ENCODE measurements around the gene SLC10A4. TPM values are rescaled to one million over a fixed set of nuclear protein-coding genes. Genes with fewer than 3 reads are reported as not detected.
A peak's percentile ranks its signal among the peaks of the same experiment; 100 is the strongest.

SLC10A4 gene
- total and polyA plus RNA-seq, 2 experiments from 2014 or later: 0.23 to 0.36 TPM

- no peak for DNase-seq (ENCODE audit: low spot score)
- 67% methylated on average over 6 of the region's 6 CpGs for WGBS (ENCODE audit: low lambda C conversion rate, missing lambda C conversion rate)
- no peak for TF ChIP-seq EZH2phosphoT487 (IDR thresholded peaks at IDR 0.05; ENCODE audit: low read depth, severe bottlenecking, unreplicated experiment)
- no peak overlapping the region for H2AFZ ChIP-seq
- H3K36me3 ChIP-seq (replicated peaks; ENCODE audit: insufficient read depth, low read depth): no peaks in the 10 kb centered on the region
- H3K4me2 ChIP-seq: no peak overlapping the region
- H3K9me3 ChIP-seq (ENCODE audit: low read depth): no peaks in the 10 kb centered on the region
- H3K4me3 ChIP-seq: no peak overlapping the region
- H3K27ac ChIP-seq: no peak overlapping the region
- no peaks in the 10 kb centered on the region for H4K20me1 ChIP-seq (ENCODE audit: insufficient read depth, poor library complexity, severe bottlenecking)
- peaks cover 2% of the 10 kb centered on the region for H3K27me3 ChIP-seq
- no peaks in the 10 kb centered on the region for H3K4me1 ChIP-seq (ENCODE audit: insufficient read depth)
- H3K9me2 ChIP-seq (replicated peaks; ENCODE audit: insufficient read depth): no peaks in the 10 kb centered on the region
- H3K79me2 ChIP-seq: no peaks in the 10 kb centered on the region
Measured at GRCh38 chr4:48475770-48476169, 7.4 kb upstream of the SLC10A4 start.

DNA sequence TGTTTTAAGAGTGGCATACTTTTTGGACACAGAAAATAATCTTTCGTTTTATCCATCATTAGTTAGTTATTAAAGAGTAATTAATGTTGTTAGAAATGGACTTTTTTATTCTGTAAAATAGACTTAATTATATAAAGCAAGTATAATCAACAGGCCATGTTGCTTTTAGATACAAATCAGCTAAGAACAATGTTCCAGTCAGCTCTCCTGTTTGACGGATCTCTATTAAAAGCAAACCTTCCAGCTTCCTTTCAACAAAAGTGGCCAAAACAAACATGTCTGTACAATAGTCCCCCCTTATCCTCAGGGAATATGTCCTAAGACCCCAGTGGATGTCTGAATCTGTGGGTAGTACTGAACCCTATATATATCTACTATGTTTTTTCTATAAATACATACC is 4.9 kb upstream of the SLC10A4 start:
- 80% methylated on average over 2 of the region's 2 CpGs for WGBS (ENCODE audit: low lambda C conversion rate, missing lambda C conversion rate)
- no peak overlapping the region for H3K27ac ChIP-seq
- no peaks in the 10 kb centered on the region for H3K4me1 ChIP-seq (ENCODE audit: insufficient read depth)
- no peak overlapping the region for H3K4me2 ChIP-seq
- no peaks in the 10 kb centered on the region for H3K79me2 ChIP-seq
- H3K36me3 ChIP-seq (replicated peaks; ENCODE audit: insufficient read depth, low read depth): no peaks in the 10 kb centered on the region
- DNase-seq (ENCODE audit: low spot score): no peak
- no peaks in the 10 kb centered on the region for H3K9me2 ChIP-seq (replicated peaks; ENCODE audit: insufficient read depth)
- no peak overlapping the region for H2AFZ ChIP-seq
- H4K20me1 ChIP-seq (ENCODE audit: insufficient read depth, poor library complexity, severe bottlenecking): no peaks in the 10 kb centered on the region
- no peak overlapping the region for H3K4me3 ChIP-seq
- H3K9me3 ChIP-seq (ENCODE audit: low read depth): no peaks in the 10 kb centered on the region
- H3K27me3 ChIP-seq: peaks cover 26% of the 10 kb centered on the region
- TF ChIP-seq EZH2 (IDR thresholded peaks at IDR 0.05; ENCODE audit: borderline replicate concordance): no peak
- TF ChIP-seq EZH2phosphoT487 (IDR thresholded peaks at IDR 0.05; ENCODE audit: low read depth, severe bottlenecking, unreplicated experiment): no peak
- TF ChIP-seq, protein P1, sequence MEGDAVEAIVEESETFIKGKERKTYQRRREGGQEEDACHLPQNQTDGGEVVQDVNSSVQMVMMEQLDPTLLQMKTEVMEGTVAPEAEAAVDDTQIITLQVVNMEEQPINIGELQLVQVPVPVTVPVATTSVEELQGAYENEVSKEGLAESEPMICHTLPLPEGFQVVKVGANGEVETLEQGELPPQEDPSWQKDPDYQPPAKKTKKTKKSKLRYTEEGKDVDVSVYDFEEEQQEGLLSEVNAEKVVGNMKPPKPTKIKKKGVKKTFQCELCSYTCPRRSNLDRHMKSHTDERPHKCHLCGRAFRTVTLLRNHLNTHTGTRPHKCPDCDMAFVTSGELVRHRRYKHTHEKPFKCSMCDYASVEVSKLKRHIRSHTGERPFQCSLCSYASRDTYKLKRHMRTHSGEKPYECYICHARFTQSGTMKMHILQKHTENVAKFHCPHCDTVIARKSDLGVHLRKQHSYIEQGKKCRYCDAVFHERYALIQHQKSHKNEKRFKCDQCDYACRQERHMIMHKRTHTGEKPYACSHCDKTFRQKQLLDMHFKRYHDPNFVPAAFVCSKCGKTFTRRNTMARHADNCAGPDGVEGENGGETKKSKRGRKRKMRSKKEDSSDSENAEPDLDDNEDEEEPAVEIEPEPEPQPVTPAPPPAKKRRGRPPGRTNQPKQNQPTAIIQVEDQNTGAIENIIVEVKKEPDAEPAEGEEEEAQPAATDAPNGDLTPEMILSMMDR (IDR thresholded peaks at IDR 0.05; ENCODE audit: poor library complexity): no peak

GRCh38 chr4:48481581-48481980 is 1.6 kb upstream of the SLC10A4 start:
- Histone ChIP-seq H3K4me3 (no peak overlapping the region), H3K79me2 (no peaks in the 10 kb centered on the region), H3K27ac (no peak overlapping the region), H3K9me3 (ENCODE audit: low read depth) (no peaks in the 10 kb centered on the region), H4K20me1 (ENCODE audit: insufficient read depth, poor library complexity, severe bottlenecking) (no peaks in the 10 kb centered on the region), H3K4me2 (no peak overlapping the region), H3K27me3 (peaks cover 57% of the 10 kb centered on the region), H3K36me3 (replicated peaks; ENCODE audit: insufficient read depth, low read depth) (no peaks in the 10 kb centered on the region), H2AFZ (no peak overlapping the region), H3K4me1 (ENCODE audit: insufficient read depth) (no peaks in the 10 kb centered on the region), H3K9me2 (replicated peaks; ENCODE audit: insufficient read depth) (no peaks in the 10 kb centered on the region)
- DNase-seq (ENCODE audit: low spot score): no peak
- WGBS (ENCODE audit: low lambda C conversion rate, missing lambda C conversion rate): 60% methylated on average over 1 of the region's 1 CpG
- no peak for TF ChIP-seq EZH2phosphoT487 (IDR thresholded peaks at IDR 0.05; ENCODE audit: low read depth, severe bottlenecking, unreplicated experiment)
- TF ChIP-seq EZH2 (IDR thresholded peaks at IDR 0.05; ENCODE audit: borderline replicate concordance): no peak
- TF ChIP-seq, protein P1 (IDR thresholded peaks at IDR 0.05; ENCODE audit: poor library complexity): no peak

DNA sequence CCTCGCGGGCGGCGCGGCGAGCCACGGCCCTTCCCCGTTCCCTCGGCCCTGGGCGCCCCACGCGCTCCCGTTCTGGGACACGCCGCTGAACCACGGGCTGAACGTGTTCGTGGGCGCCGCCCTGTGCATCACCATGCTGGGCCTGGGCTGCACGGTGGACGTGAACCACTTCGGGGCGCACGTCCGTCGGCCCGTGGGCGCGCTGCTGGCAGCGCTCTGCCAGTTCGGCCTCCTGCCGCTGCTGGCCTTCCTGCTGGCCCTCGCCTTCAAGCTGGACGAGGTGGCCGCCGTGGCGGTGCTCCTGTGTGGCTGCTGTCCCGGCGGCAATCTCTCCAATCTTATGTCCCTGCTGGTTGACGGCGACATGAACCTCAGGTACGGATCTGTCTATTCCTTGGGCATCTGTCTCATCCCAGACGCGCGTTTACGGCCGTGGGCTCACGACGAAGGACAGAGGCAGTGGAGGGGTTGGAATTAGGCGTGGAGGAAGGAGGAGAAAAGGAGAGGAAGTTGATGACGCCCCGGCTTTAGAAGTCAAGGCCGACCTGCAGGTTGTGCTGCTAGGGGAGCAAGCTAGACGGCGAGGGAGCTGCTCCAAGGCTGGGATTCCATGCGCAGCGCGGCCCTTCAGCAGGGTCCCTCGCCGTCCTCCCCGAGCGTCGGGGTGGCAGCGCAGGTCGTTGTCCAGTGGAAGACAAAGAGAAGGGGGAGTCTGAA is 792 bp downstream of the SLC10A4 start:
- DNase-seq (ENCODE audit: low spot score): peak; percentile 11
- Histone ChIP-seq H3K9me3 (ENCODE audit: low read depth) (no peaks in the 10 kb centered on the region), H3K9me2 (replicated peaks; ENCODE audit: insufficient read depth) (no peaks in the 10 kb centered on the region), H3K79me2 (no peaks in the 10 kb centered on the region), H3K27ac (no peak overlapping the region), H3K36me3 (replicated peaks; ENCODE audit: insufficient read depth, low read depth) (no peaks in the 10 kb centered on the region), H3K4me2 (peak overlapping the region; percentile 81), H3K27me3 (peaks cover 78% of the 10 kb centered on the region), H3K4me3 (no peak overlapping the region), H2AFZ (peak overlapping the region; percentile 66), H3K4me1 (ENCODE audit: insufficient read depth) (no peaks in the 10 kb centered on the region), H4K20me1 (ENCODE audit: insufficient read depth, poor library complexity, severe bottlenecking) (no peaks in the 10 kb centered on the region)
- TF ChIP-seq, protein P1 (IDR thresholded peaks at IDR 0.05; ENCODE audit: poor library complexity): no peak
- peak; percentile 85 for TF ChIP-seq EZH2 (IDR thresholded peaks at IDR 0.05; ENCODE audit: borderline replicate concordance)
- WGBS (ENCODE audit: low lambda C conversion rate, missing lambda C conversion rate): 31% methylated on average over 43 of the region's 66 CpGs

All from hepatocyte (in vitro differentiated cells).